ENCODE results near the gene TOB2. TPM values are rescaled to one million over a fixed set of nuclear protein-coding genes. Genes with fewer than 3 reads are reported as not detected.

Gene TOB2, protein sequence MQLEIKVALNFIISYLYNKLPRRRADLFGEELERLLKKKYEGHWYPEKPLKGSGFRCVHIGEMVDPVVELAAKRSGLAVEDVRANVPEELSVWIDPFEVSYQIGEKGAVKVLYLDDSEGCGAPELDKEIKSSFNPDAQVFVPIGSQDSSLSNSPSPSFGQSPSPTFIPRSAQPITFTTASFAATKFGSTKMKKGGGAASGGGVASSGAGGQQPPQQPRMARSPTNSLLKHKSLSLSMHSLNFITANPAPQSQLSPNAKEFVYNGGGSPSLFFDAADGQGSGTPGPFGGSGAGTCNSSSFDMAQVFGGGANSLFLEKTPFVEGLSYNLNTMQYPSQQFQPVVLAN
- 12.2 and 35.9 TPM in 2 replicates for total RNA-seq

DNA sequence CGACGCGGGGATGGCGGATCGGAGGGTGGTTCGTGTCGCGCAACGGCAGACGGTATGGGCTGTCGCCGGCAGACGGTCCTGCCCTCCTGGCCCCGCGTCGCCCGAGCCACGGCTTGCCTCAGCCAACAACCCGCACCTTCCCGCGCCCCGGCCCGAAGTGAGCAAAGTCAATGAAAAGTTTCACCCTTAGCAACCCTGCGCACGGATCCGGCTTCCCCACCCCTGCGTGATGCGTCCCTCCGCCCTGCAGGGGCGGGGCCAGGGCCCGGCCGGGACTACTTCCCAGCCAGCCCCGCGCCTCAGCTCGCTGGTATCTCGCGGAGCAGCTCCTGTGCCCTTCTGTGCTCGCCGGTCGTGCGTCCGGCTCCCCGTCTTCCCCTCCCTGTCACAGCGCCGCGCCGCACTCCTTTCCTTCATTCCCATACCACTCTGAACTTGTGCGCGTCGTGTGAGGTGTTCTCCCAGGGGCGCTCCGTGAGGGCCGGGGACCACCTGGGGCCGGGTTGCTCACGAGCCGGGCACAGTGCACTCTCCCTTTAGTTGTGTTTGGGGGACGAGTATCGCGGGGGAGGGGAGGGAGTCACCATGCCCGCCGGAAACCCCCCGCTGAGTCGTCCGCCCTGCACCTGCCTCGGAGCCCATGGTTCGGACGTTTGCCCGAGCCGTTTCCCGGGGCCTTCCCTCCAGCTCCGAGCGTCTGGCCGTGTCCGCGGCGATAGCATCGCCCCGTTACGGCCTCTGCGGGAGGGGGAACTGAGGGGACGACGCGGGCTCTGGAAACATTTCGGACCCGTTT lies at the start of gene TOB2:
TSS of gene TOB2 (minus strand) at position 163 of the 796 bp plus-strand sequence. CDS start 9,456 bp downstream, outside the sequence.
- peak; percentile 71 for DNase-seq (ENCODE audit: low read depth)

DNA sequence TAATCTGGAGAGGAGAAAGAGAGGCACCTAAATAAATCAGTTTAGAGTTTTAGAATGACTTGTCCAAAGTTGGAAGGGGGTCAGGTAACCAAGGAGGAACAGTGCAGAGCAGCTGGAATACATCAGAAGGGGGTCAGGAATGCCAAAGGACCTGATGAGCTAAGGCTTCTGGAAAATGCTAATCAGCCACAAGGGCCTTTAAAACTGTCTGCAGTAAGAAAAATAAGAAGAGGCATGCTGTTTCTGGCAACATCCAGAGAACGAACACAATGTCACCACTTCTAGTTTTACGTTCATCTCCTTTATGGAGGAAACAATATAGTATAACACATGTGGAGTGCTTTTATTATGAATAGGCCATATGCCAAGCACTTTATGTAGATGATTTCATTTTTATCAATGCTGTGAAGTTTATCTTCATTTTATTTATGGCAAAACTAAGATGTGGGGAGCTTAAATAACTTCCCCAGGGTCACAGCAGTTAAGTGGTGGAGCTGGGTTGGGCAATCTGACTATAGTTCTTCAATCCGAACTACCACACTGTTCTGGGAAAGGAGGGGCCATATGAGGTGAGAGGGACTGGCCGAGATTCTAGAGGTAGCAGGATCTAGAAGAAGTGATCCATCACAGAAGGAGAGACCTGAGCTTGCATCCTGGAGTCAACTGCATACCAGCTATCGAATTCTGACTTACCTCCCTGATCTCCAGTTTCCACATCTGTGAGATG lies 44.9 kb upstream of the TOB2 start:
- no peak for DNase-seq (ENCODE audit: low read depth)

DNA sequence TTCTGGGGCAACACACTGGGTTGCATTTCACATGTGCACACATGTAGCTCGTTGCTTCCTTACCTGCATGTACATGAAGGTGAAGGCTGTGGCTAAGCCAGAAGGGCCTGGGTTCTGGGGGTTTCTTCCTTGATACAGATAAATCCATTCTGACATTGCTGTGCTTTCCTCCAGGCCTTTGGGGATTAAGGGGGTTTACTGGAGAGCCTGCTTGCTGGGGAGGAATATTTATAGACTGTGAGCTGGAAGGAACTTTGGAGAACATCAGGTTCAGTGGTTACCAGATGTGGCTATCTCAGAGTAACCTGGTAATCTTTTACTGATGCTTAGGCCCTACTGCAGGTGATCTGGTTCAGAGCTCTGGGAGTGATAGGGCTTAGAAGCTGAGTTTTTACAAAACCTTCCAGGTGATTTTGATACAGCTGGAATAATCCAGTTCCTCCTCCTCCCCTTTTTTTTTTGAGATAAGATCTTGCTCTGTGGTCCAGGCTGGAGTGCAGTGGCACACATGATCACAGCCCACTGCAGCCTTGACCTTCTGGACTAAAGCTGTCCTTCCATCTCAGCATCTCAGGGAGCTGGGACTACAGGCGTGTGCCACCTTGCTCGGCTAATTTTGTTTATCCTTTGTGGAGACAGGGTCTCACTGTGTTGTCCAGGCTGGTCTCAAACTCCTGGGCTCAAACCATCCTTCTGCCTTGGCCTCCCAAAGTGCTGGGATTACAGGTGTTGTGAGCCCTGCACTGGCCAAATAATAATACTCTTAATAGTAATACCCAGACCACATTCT lies 42.2 kb upstream of the TOB2 start:
- no peak for DNase-seq (ENCODE audit: low read depth)

DNA sequence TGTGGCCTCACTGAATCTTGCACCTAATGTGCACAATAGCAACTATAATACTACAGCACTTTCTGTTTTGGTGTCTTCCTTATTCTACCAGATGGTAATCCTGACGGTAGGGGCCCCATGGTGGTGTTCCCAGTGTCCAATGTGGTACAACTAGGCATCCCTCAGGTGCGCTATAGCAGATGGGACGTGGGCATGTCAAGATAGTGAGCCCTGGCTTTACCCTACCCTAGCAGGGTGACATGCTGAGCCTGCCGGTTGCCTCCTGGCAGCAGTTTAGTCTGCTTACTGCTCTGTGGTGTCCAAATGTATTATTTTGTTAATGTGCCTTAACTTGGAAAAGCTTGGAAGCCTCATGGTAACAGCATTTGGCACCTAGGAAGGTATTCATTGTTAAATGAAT lies 41.5 kb upstream of the TOB2 start:
- no peak for DNase-seq (ENCODE audit: low read depth)

DNA sequence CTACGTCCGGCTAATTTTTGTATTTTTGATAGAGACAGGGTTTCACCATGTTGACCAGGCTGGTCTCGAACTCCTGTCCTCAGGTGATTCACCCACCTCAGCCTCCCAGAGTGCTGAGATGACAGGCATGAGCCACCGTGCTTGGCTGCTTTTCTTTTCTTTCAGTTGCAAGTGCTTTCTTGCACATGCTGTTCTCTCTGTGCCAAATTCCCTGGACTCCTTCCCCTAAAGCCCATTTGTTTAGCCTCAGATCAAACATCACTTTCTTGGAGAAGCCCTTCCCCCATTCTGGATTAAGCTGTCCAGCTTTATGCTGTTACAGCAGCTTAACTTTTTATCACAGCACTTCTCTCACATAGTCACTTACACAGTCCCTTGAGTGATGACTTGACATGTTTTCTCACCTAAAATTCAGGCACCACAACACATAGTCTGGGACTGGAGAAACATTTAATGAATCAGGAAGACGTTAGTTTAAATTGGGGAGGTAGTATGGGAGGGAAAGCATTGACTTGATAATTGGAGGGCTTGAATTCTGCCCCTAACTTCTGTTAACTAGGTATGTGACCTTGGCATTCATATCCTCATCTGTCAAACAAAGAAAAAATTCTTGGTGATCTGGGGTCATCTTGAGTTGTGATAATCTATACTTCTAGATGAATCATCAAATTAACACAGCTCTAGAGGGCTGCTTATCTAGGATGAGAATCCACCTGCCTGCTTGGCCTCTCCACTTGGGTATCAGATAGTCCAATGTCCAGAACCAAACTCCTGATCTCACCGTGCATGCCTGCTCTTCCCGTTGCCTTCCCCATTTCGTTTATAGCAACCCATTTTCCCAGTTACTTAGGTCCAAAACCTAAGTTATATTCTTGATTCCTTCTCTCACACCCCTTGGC lies 40.7 kb upstream of the TOB2 start:
- DNase-seq (ENCODE audit: low read depth), result no peak

DNA sequence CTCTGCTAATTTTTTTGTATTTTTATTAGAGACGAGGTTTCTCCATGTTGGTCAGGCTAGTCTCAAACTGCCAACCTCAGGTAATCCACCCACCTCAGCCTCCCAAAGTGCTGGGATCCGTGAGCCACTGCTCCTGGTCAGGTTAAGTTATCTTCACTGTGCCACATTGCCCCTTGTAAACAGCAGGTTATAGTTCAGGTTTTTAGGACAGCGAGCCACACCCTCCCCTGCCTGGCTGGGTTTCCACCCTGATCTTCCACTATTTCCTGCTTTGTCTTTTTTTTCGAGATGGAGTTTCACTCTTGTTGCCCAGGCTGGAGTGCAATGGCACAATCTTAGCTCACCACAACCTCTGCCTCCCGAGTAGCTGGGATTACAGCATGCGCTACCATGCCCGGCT lies 38.4 kb upstream of the TOB2 start:
- DNase-seq (ENCODE audit: low read depth), result no peak

DNA sequence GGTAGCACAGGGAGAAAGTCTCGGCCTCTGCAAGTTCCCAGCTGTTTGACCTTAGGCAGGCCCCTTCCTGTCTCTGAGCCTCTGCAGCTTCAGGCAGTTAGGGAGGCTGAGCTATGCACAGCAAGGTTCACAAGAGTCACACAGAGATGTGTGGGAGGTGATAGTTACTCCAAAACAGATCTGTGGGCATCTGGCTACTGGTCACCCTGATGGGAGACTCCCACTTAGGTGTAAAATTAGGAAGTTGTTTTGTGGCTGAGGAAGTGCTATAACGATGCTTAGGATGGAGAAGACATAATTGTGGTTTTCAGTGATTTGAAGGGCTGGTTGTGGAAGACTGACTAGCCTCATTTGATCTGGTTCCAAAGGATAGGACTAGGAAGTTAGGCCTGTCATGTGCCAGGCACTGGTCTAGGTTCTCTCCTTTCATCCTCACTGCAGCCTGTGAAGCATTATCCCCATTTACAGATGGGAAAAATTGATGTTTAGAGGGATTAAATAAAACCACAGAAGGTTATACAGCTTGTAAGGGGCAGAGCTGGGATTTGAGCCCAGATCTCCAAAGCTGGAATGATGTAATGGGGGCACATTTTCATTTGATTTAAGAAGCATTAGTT lies 35.8 kb upstream of the TOB2 start:
- DNase-seq (ENCODE audit: low read depth), result no peak

DNA sequence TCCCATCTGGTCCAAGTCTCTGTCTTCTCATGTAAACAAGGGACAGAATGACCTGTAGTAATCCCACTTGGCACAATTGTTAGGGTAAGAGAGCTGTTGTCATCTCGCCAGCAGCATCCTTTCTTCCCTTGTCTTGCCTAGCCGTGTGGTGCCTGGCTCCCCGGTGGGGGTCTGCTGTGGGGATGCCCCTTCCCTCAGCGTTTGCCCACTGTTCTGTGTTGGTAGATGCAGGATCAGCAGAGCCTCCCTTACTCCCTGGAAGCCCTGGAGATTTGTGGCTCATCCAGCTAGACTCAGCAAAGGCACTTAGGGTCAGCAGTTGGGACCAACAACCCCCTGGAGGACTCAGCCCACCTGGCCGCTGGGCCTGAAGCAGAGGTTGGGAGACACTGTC lies 35.3 kb upstream of the TOB2 start:
- DNase-seq (ENCODE audit: low read depth), result no peak

DNA sequence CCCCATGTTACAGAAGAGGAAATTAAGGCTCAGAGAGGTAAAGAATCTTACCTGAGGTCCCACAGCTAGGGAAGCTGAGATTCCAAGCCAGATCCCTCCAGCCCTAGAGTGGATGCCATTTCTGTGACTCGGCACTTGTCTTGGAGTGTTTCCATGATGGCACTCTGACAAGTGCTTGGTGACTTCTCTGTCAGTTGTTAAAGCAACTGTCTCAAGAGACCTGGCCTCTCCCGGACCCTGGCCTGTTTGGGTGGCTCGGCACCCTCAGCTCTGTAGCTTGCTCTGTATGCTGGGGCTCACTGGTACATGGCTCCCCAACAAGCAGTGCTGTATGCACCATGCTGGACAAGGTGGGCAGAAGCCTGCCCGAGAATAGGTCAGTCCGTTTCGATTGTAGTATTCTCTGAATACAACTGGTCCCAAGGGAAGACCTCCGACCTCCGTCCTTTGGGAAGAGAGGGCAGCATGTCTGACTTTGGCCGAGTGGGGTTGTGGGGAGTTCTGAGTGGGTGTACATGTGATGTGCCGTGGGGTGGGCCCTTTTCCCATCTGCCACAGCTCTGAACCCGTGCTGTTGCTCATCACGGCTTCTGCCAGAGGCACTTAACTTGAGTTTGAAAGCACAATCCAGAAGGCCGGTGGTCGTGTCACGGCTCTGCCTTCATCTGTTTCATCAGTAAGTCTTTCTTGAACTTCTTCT lies 34.7 kb upstream of the TOB2 start:
- DNase-seq (ENCODE audit: low read depth), result no peak

DNA sequence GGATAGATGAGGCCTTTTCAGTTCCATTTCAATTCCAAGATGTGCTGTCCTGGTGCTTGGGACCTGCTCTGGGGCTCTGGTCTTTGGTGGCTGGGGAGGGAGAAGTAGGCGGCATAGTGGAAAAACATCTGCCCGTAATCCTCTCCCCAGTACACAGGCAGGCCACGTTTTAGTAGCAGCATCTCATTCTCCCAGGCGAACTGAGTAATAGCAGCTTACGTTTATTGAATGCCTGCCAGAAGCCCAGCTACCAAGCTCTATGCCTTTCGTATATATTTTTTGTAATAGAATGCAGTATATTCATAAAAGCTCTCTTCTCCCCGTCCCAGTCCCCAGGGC lies 33.8 kb upstream of the TOB2 start:
- no peak for DNase-seq (ENCODE audit: low read depth)

DNA sequence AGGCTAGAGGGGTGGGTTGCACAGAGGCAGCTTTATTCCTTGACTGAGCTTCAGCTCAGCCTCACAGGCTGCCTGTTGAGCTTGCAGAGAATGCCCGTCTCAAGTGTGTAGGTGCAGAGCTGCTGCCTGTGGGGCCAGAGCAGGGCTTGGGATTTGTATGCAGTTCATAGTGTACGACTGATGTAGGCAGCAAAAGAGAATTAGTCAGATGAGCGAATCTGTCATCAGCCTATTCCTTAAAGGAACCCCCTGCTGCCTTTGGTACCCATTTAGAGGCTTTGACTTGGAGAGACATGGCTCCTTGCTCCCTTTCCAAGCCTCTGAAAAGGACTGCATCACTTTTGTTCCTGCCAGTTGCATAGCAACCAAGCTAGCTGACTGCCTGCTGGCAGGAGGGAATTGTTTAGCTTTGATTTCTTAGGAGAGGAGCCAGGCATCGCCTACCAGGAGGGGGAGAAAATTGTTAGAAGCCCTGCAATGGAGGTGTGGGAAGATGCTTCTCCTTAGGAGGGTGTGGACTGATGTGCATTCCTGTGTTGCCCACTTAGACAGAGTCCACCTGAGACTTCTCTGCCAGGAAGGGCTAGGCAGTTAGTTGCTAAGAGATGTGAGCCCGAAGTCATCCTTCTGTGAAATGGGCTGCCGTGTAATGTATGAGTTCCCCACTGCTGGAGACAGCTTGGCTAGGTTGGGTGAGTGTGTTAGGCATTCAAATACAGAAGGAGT lies 33.2 kb upstream of the TOB2 start:
- peak; percentile 41 for DNase-seq (ENCODE audit: low read depth)

DNA sequence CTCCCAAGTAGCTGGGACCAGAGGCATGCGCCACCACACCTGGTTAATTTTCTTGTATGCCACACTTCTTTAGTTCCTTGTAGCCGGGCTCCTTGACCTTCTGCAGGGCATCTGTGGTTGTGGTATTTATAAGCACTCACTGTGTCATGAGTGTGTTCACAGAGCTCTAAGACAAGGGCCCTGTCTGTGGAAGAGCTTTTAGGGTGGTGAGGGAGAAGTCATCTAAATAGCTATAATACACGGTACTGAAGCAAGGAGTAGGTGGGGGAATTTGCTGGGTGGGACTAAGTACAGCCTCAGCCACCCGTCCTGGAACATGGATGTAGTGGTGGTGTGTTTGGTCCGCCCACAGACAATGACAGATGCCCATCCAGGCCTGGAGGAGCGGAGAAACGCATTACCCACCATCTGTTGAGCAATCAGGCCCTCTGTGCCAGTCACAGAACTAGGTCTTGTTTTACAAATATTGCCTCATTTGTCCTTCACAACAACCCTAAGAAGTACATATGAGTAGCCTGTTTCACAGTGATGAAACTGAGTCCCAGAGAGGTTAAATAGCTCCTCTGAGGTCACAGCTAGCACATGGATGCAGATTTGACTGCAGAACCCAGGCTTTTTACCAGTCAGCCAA lies 32.4 kb upstream of the TOB2 start:
- peak; percentile 84 for DNase-seq (ENCODE audit: low read depth)

DNA sequence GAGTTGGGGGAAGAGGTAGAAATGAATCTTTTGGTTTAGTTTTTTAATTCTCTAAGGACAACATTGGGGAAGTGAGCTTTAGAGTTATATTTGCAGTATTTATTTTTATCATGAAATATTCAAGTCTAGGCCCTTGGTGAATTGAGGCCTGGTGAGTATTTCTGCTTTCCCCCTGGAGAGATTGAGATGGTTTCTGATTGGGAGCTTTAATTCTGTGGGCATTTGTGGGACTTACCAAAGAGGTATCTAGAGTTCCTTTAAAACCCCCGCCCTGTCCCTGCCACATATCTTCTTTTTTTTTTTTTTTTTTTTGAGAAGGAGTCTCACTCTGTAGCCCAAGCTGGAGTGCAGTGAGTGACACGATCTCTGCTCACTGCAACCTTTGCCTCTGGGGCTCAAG lies 31.9 kb upstream of the TOB2 start:
- no peak for DNase-seq (ENCODE audit: low read depth)

DNA sequence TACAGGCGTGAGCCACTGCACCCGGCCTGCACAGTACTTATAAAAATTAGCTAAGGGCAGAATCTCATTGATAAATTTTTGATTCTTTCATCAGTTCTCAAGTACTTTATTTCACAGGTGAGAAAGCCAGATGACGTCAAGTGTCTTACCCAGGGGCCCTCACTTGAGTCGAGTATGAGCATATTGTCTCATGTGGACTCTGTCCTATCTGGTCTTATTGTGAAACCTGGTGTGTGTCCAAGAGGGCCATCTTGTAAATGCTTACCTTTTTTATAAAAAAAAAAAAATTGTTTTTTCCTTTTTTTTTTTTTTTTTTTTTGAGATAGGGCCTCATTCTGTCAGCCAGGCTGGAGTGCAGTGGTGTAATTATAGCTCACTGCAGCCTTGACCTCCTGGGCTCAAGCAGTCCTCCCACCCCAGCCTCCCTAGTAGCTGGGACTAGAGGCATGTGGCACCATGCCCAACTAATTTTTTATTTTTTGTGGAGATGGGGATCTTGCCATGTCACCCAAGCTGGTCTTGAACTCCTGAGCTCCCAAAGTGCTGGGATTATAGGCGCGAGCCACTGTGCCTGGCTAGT lies 28.4 kb upstream of the TOB2 start:
- DNase-seq (ENCODE audit: low read depth), result peak; percentile 35

DNA sequence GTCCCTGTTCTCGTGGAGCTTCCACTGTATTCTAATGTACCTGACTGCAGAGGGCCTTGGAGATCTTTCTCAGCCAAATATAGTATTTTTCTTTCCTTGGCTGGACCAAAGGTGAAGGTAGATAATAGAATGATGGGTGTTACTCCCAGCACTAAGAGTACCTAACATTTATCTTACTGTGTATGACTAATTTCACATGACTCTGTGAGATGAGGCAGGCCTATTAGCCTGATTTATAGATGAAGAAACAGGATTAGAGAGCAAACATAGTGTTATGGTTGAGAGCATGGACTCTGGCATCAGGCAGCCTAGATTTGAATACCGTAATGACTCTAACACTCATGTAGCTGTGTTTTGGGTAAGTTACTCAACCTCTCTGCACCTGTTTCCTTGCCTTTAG lies 25.0 kb upstream of the TOB2 start:
- DNase-seq (ENCODE audit: low read depth), result no peak

DNA sequence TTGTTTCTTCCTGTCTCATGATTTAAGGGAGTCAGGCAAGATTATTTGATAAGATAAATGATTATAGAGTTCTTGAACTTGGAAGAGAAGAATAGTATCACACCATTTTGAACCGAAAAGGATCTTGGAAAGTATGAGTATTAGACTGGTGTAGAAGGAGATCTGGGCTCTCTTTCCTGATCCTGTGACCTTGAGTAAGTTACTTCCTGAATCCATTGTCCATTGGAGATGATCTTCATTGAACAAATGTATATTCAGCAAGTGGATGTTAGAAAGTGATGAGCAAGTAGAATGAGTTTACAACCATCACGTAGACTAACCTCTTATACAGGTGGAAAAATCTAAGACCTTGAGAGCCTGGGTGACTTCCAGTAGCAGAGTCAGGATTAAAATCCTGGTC lies 24.3 kb upstream of the TOB2 start:
- DNase-seq (ENCODE audit: low read depth), result no peak

DNA sequence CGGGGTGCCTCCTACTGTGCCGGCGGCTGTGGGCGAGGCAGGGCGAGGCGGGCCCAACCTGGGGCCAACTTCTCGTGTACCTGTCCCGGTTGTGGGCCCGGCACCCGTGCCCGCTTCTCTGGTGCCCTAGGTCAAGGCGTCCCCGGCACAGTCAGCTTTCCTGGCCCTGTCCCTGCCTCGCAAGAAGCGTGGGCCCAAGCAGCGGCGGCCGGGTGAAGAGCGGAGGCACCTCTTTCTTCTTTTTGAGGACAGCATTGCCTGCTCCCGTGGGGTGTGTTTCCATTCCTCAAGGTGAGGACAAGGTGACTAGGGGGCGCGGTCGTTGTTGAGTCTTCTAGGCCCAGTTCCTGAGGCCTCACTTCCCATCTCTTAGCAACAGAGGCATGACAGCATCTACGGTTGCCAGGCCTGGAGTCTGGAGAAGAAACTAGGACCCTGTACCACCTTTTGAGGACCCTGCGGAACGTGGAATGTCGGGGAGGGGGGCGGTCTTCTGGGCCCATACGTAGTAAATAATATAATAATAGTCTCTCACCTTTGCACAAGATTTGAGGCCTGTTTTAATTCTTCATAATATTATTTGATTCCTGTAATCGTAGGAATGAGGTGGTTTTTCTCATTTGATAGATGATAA lies 22.7 kb upstream of the TOB2 start:
- DNase-seq (ENCODE audit: low read depth), result no peak
